Measurements from ENCODE around the gene UBAP2.

DNA sequence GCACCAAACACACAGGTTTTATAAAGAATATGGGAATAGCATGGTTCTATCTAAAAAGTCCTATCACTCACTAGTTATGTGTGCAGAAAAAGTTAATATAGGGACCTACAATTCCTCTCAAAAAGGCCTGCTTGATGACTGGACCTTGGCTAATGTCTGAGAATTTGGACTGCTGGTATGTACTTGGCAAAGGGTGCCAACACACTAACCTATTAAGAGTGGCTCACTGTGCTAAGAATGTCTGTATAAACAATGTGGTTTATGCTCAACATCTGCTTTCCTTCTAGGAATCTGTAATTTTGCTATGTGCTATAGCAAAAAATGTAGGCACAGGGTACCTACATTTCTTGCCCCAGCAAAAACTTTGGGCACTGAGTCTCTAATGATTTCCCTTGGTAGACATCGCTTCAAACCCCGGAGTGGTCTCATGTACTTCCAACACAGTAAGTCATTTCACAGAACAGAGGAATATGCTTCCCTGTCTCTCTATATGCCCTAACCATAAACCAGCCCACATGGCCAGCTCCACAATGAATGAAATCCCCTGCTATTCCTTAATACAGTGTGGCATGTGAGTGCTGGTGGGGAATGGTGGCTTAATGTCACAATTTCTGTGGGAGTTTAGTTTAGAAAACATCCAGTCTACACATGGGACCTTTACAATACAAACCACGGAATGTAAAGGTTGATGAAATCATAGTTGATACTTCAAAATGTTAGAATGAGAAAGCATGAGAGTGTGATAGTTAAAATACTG lies 101.7 kb downstream of the UBAP2 start:
- TF ChIP-seq, protein P1, sequence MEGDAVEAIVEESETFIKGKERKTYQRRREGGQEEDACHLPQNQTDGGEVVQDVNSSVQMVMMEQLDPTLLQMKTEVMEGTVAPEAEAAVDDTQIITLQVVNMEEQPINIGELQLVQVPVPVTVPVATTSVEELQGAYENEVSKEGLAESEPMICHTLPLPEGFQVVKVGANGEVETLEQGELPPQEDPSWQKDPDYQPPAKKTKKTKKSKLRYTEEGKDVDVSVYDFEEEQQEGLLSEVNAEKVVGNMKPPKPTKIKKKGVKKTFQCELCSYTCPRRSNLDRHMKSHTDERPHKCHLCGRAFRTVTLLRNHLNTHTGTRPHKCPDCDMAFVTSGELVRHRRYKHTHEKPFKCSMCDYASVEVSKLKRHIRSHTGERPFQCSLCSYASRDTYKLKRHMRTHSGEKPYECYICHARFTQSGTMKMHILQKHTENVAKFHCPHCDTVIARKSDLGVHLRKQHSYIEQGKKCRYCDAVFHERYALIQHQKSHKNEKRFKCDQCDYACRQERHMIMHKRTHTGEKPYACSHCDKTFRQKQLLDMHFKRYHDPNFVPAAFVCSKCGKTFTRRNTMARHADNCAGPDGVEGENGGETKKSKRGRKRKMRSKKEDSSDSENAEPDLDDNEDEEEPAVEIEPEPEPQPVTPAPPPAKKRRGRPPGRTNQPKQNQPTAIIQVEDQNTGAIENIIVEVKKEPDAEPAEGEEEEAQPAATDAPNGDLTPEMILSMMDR (IDR thresholded peaks at IDR 0.05), result no peak
- TF ChIP-seq POLR2A (IDR thresholded peaks at IDR 0.05), result no peak
